Calu3 (cell line): ENCODE results near the gene DBP. TPM values are rescaled to one million over a fixed set of nuclear protein-coding genes. Genes with fewer than 3 reads are reported as not detected.

Experiments used
- BruUV-seq: library from RNA; stranded (reverse); fragments of 400-500 nt; replicated peaks from 2 replicates; lab custom pipeline; 2021; lab: Mats Ljungman, UMichigan
- CTCF ChIA-PET: fragments of 300-600 bp; sonication (Branson Sonifier 250); formaldehyde crosslinking; loops from one replicate; lab custom pipeline; 2022; ENCODE audit warnings: antibody characterized with exemption; lab: Charles Lee
- DNase-seq: peaks from one replicate; pipeline ENCODE4 v3.0.0; 2022
- H3K27ac Mint-ChIP-seq: one replicate; pipeline ENCODE4 v1.8.0; 2022; ENCODE audit warnings: mixed read lengths; ENCODE audit not compliant: unreplicated experiment
- H3K27me3 Mint-ChIP-seq: one replicate; pipeline ENCODE4 v1.8.0; 2022; ENCODE audit warnings: mixed read lengths; ENCODE audit not compliant: unreplicated experiment
- H3K36me3 Mint-ChIP-seq: one replicate; pipeline ENCODE4 v1.8.0; 2022; ENCODE audit warnings: mild to moderate bottlenecking, moderate library complexity, mixed read lengths; ENCODE audit not compliant: insufficient read depth, unreplicated experiment
- H3K4me1 Mint-ChIP-seq: one replicate; pipeline ENCODE4 v1.8.0; 2022; ENCODE audit warnings: mild to moderate bottlenecking, low read depth, mixed read lengths; ENCODE audit not compliant: unreplicated experiment
- H3K4me3 Mint-ChIP-seq: one replicate; pipeline ENCODE4 v1.8.0; 2022; ENCODE audit warnings: mild to moderate bottlenecking, low read depth, moderate library complexity, mixed read lengths; ENCODE audit not compliant: unreplicated experiment
- H3K9me3 Mint-ChIP-seq: one replicate; pipeline ENCODE4 v1.8.0; 2022; ENCODE audit warnings: low read depth, mixed read lengths; ENCODE audit not compliant: unreplicated experiment
- CTCF ChIP-seq: fragments of 200-600 bp; IDR thresholded peaks from one replicate; pipeline ENCODE4 v1.8.0; 2022; ENCODE audit warnings: antibody characterized with exemption; ENCODE audit not compliant: unreplicated experiment
- intact Hi-C: fragments of 100-400 bp; cut with micrococcal nuclease; formaldehyde crosslinking; loops from one replicate; pipeline ENCODE4 v1.10.0; 2022; ENCODE audit not compliant: unreplicated experiment
- total RNA-seq: library from RNA; stranded (reverse); gene quantifications from 2 replicates; pipeline ENCODE4 v1.2.3, GENCODE V29; 2022

DBP gene
- total RNA-seq, 1 experiment from 2014 or later, result 4.3 TPM

GRCh38 chr19:48635966-48636858 is 967 bp downstream of the DBP start:
- no peak for DNase-seq
- no peak for TF ChIP-seq CTCF
- Mint-ChIP-seq H3K4me3 (peak overlapping the region; percentile 70), H3K4me1 (peaks cover 35% of the 10 kb centered on the region), H3K27ac (peak overlapping the region; percentile 32), H3K9me3 (peaks cover 3% of the 10 kb centered on the region), H3K36me3 (peaks cover 56% of the 10 kb centered on the region), H3K27me3 (peaks cover 33% of the 10 kb centered on the region)
- intact Hi-C loops, result loop anchor here (5.0 kb wide), 1 partner anchor 331 kb away; the partner anchor contains the start of gene FTL
- CTCF ChIA-PET, result interaction anchor here (0.6 kb wide), 1 partner anchor 17 kb away, joined by 3 read pairs; the partner anchor contains the start of gene RPL18
- no TSS peak for BruUV-seq

GRCh38 chr19:48635263-48635965 is 1.8 kb downstream of the DBP start:
- H3K4me1 Mint-ChIP-seq, result peaks cover 35% of the 10 kb centered on the region
- peak overlapping the region; percentile 70 for H3K4me3 Mint-ChIP-seq
- no peak for TF ChIP-seq CTCF
- CTCF ChIA-PET, result no interaction called here
- peaks cover 3% of the 10 kb centered on the region for H3K9me3 Mint-ChIP-seq
- peaks cover 26% of the 10 kb centered on the region for H3K27me3 Mint-ChIP-seq
- intact Hi-C loops, result loop anchor here (5.0 kb wide), 1 partner anchor 332 kb away; the partner anchor contains the start of gene FTL
- peaks cover 59% of the 10 kb centered on the region for H3K36me3 Mint-ChIP-seq
- peak overlapping the region; percentile 61 for H3K27ac Mint-ChIP-seq
- BruUV-seq, result no TSS peak
- peak; percentile 81 for DNase-seq

GRCh38 chr19:48634424-48635262 is 2.5 kb downstream of the DBP start:
- CTCF ChIA-PET, result interaction anchor here (0.6 kb wide), 1 partner anchor 32 kb away, joined by 7 read pairs; no protein-coding TSS in a partner anchor
- H3K36me3 Mint-ChIP-seq, result peaks cover 67% of the 10 kb centered on the region
- H3K4me1 Mint-ChIP-seq, result peaks cover 31% of the 10 kb centered on the region
- H3K9me3 Mint-ChIP-seq, result peaks cover 3% of the 10 kb centered on the region
- no peak for TF ChIP-seq CTCF
- H3K4me3 Mint-ChIP-seq, result peak overlapping the region; percentile 70
- H3K27ac Mint-ChIP-seq, result peak overlapping the region; percentile 61
- H3K27me3 Mint-ChIP-seq, result peaks cover 18% of the 10 kb centered on the region
- intact Hi-C loops, result loop anchor here (5.0 kb wide), 1 partner anchor 333 kb away; the partner anchor contains the start of gene FTL
- DNase-seq, result peak; percentile 97
- no TSS peak for BruUV-seq

- intact Hi-C loops, result no loop called here
- peaks cover 12% of the 10 kb centered on the region for H3K27me3 Mint-ChIP-seq
- peaks cover 72% of the 10 kb centered on the region for H3K36me3 Mint-ChIP-seq
- no peak overlapping the region for H3K27ac Mint-ChIP-seq
- no TSS peak for BruUV-seq
- DNase-seq, result no peak
- peak overlapping the region; percentile 70 for H3K4me3 Mint-ChIP-seq
- H3K4me1 Mint-ChIP-seq, result peaks cover 24% of the 10 kb centered on the region
- H3K9me3 Mint-ChIP-seq, result peaks cover 3% of the 10 kb centered on the region
- no peak for TF ChIP-seq CTCF
- CTCF ChIA-PET, result interaction anchor here (0.6 kb wide), 1 partner anchor 31 kb away, joined by 7 read pairs; no protein-coding TSS in a partner anchor
Observed at GRCh38 chr19:48634036-48634342, 3.2 kb downstream of the DBP start.
